HCT116 (cell line): ENCODE results near the gene PXK. TPM values are rescaled to one million over a fixed set of nuclear protein-coding genes. Genes with fewer than 3 reads are reported as not detected.

Experiments used
- ATAC-seq: fragments of 200-7000 bp; cut with Tn5 transposase; 2 replicates; pipeline ENCODE4 v1.9.1; 2020; ENCODE audit warnings: mild to moderate bottlenecking, moderate library complexity
- BruUV-seq: library from RNA; stranded (reverse); fragments of 400-500 nt; replicated peaks from 2 replicates; lab custom pipeline; 2021; lab: Mats Ljungman, UMichigan
- CTCF ChIA-PET: fragments of 300-600 bp; sonication (Branson Sonifier 250); formaldehyde crosslinking; loops from one replicate; lab custom pipeline; 2021; ENCODE audit warnings: antibody characterized with exemption; lab: Charles Lee
- POLR2A ChIA-PET: fragments of 300-600, 350-600 bp; sonication (Branson Sonifier 250); formaldehyde crosslinking; loops from one replicate; lab custom pipeline; 2021; ENCODE audit warnings: antibody characterized with exemption; lab: Charles Lee
- RAD21 ChIA-PET, 2 experiments: fragments of 300-600 bp; sonication (Branson Sonifier 250); formaldehyde crosslinking; loops; one replicate each; lab custom pipeline; 2023; ENCODE audit warnings: low total read pairs in 2 of 2; ENCODE audit not compliant: uncharacterized antibody in 2 of 2, unreplicated experiment in 2 of 2, low non-redundant PET in 1 of 2; lab: Charles Lee
- DNase-seq: peaks from one replicate; pipeline ENCODE4 v3.0.0-alpha.2; 2010; ENCODE audit warnings: low read depth, low spot score
- H2AFZ ChIP-seq: fragments of 200-600 bp; shearing (Covaris generic), sonication (generic); 2 replicates; pipeline ENCODE4 v1.6.1; 2017; ENCODE audit warnings: low read depth, mixed run types, mixed read lengths, antibody characterized with exemption, low read length; ENCODE audit not compliant: poor library complexity, severe bottlenecking
- H3K27ac ChIP-seq: 2 replicates; pipeline ENCODE4 v1.5.1; 2012; ENCODE audit warnings: low read depth, low read length
- H3K27me3 ChIP-seq: fragments of 200-600 bp; sonication (generic); 2 replicates; pipeline ENCODE4 v1.6.1; 2016; ENCODE audit warnings: mixed run types, low read length, mixed read lengths; ENCODE audit not compliant: insufficient read depth
- H3K36me3 ChIP-seq, 2 experiments: fragments of 200-500 bp in 1 of 2; fragments of 200-600 bp in 1 of 2; sonication (Bioruptor generic) in 1 of 2; sonication (generic) in 1 of 2; 2 replicates each; pipeline versions ENCODE4 v1.5.1 to v1.6.1; 2014 to 2016; ENCODE audit warnings: low read length in 2 of 2, inconsistent platforms in 1 of 2, mixed read lengths in 1 of 2, mixed run types in 1 of 2; ENCODE audit not compliant: insufficient read depth in 2 of 2, control insufficient read depth in 1 of 2
- H3K4me1 ChIP-seq, 2 experiments: fragments of 200-600 bp in 1 of 2; sonication (generic) in 1 of 2; 2 replicates each; pipeline versions ENCODE4 v1.5.1 to v1.6.1; 2012 to 2017; ENCODE audit warnings: low read length in 2 of 2, inconsistent platforms in 1 of 2, mild to moderate bottlenecking in 1 of 2, mixed read lengths in 1 of 2, mixed run types in 1 of 2, moderate library complexity in 1 of 2; ENCODE audit not compliant: insufficient read depth in 2 of 2, control insufficient read depth in 1 of 2
- H3K4me2 ChIP-seq: fragments of 200-600 bp; sonication (generic); 2 replicates; pipeline ENCODE4 v1.6.1; 2017; ENCODE audit warnings: mixed run types, low read length, mixed read lengths
- H3K4me3 ChIP-seq, 2 experiments: fragments of 200-600 bp in 1 of 2; sonication (generic) in 1 of 2; replicated peaks in 1 of 2; 2 replicates each; pipeline ENCODE4 v1.5.1; 2011 to 2016; ENCODE audit warnings: low read length in 2 of 2, control low read depth in 1 of 2, low read depth in 1 of 2, mild to moderate bottlenecking in 1 of 2, mixed read lengths in 1 of 2, mixed run types in 1 of 2
- H3K79me2 ChIP-seq: fragments of 200-600 bp; sonication (generic); 2 replicates; pipeline ENCODE4 v1.6.1; 2017; ENCODE audit warnings: mild to moderate bottlenecking, mixed run types, low read length, moderate library complexity, mixed read lengths; ENCODE audit not compliant: insufficient read depth
- H3K9ac ChIP-seq: fragments of 200-600 bp; sonication (generic); 2 replicates; pipeline ENCODE4 v1.6.1; 2016; ENCODE audit warnings: low read length, mixed read lengths
- H3K9me2 ChIP-seq: fragments of 200-600 bp; sonication (generic), shearing (Covaris generic); 2 replicates; pipeline ENCODE4 v1.6.1; 2017; ENCODE audit warnings: mixed run types, mild to moderate bottlenecking, moderate library complexity; ENCODE audit not compliant: insufficient read depth
- H3K9me3 ChIP-seq, 2 experiments: fragments of 200-500 bp in 1 of 2; fragments of 200-600 bp in 1 of 2; sonication (Bioruptor generic) in 1 of 2; sonication (generic) in 1 of 2; 2 replicates each; pipeline ENCODE4 v1.6.1; 2014 to 2017; ENCODE audit warnings: low read length in 2 of 2, mixed read lengths in 2 of 2, inconsistent platforms in 1 of 2, low read depth in 1 of 2, mild to moderate bottlenecking in 1 of 2, mixed run types in 1 of 2, moderate library complexity in 1 of 2; ENCODE audit not compliant: control insufficient read depth in 1 of 2, insufficient read depth in 1 of 2
- H4K20me1 ChIP-seq: fragments of 200-600 bp; sonication (generic), shearing (Covaris generic); 2 replicates; pipeline ENCODE4 v1.6.1; 2017; ENCODE audit warnings: mixed run types, mild to moderate bottlenecking, moderate library complexity; ENCODE audit not compliant: insufficient read depth
- ATF3 ChIP-seq: IDR thresholded peaks from 2 replicates; pipeline ENCODE4 v1.6.1; 2012
- CBX3 ChIP-seq: IDR thresholded peaks from 2 replicates; pipeline ENCODE4 v1.6.1; 2012; ENCODE audit warnings: low read depth
- CEBPB ChIP-seq: IDR thresholded peaks from 2 replicates; pipeline ENCODE4 v1.6.1; 2012; ENCODE audit warnings: low read depth
- CTCF ChIP-seq, 3 experiments: fragments of 200-600 bp in 1 of 3; sonication (generic) in 1 of 3; IDR thresholded peaks in 2 of 3; conservative IDR thresholded peaks in 1 of 3; 2 replicates each; pipeline ENCODE4 v1.5.1; 2012 to 2017; ENCODE audit warnings: low read depth in 2 of 3, low read length in 2 of 3, antibody characterized with exemption in 1 of 3, borderline replicate concordance in 1 of 3, control low read depth in 1 of 3, mild to moderate bottlenecking in 1 of 3, mixed read lengths in 1 of 3, mixed run types in 1 of 3, moderate library complexity in 1 of 3; ENCODE audit not compliant: insufficient read depth in 1 of 3
- EZH2 ChIP-seq: fragments of 200-600 bp; sonication (generic); IDR thresholded peaks from 2 replicates; pipeline ENCODE4 v1.6.1; 2017; ENCODE audit warnings: antibody characterized with exemption, mixed run types
- EZH2phosphoT487 ChIP-seq: fragments of 200-600 bp; IDR thresholded peaks from 2 replicates; pipeline ENCODE4 v1.6.1; 2018; ENCODE audit warnings: antibody characterized with exemption, borderline replicate concordance
- FOSL1 ChIP-seq: IDR thresholded peaks from 2 replicates; pipeline ENCODE4 v1.6.1; 2012; ENCODE audit warnings: low read depth
- JUND ChIP-seq: IDR thresholded peaks from 2 replicates; pipeline ENCODE4 v1.6.1; 2012
- MAX ChIP-seq: IDR thresholded peaks from 2 replicates; pipeline ENCODE4 v1.6.1; 2012
- POLR2A ChIP-seq: IDR thresholded peaks from 2 replicates; pipeline ENCODE4 v1.7.0; 2011; ENCODE audit warnings: borderline replicate concordance; ENCODE audit not compliant: insufficient read depth, insufficient read length; ENCODE audit errors: extremely low read depth
- RAD21 ChIP-seq: IDR thresholded peaks from 2 replicates; pipeline ENCODE4 v1.6.1; 2012; ENCODE audit warnings: low read depth, mild to moderate bottlenecking
- SIN3A ChIP-seq: IDR thresholded peaks from 2 replicates; pipeline ENCODE4 v1.6.1; 2012; ENCODE audit warnings: low read depth
- SP1 ChIP-seq: IDR thresholded peaks from 2 replicates; pipeline ENCODE4 v1.6.1; 2012; ENCODE audit warnings: low read depth
- SRF ChIP-seq: IDR thresholded peaks from 2 replicates; pipeline ENCODE4 v1.6.1; 2012; ENCODE audit warnings: low read depth
- TCF7L2 ChIP-seq: IDR thresholded peaks from 2 replicates; pipeline ENCODE4 v1.7.0; 2011; ENCODE audit warnings: borderline replicate concordance, inconsistent platforms; ENCODE audit not compliant: insufficient read depth, insufficient read length; ENCODE audit errors: extremely low read depth
- YY1 ChIP-seq: IDR thresholded peaks from 2 replicates; pipeline ENCODE4 v1.6.1; 2011; ENCODE audit warnings: low read length, low read depth, moderate library complexity, mild to moderate bottlenecking; ENCODE audit not compliant: insufficient replicate concordance; ENCODE audit errors: extremely low read depth
- ZBTB33 ChIP-seq: IDR thresholded peaks from 2 replicates; pipeline ENCODE4 v1.6.1; 2011; ENCODE audit warnings: mild to moderate bottlenecking, low read length, moderate library complexity; ENCODE audit not compliant: insufficient replicate concordance; ENCODE audit errors: extremely low read depth
- ZFX ChIP-seq: fragments of 450-650 bp; IDR thresholded peaks from 2 replicates; pipeline ENCODE4 v1.6.1; 2017
- intact Hi-C: fragments of 100-400 bp; cut with micrococcal nuclease; formaldehyde crosslinking; loops from 2 replicates; pipeline ENCODE4 v1.10.0; 2022
- total RNA-seq: library from RNA; stranded (reverse); gene quantifications from one replicate; pipeline ENCODE4 v1.2.1, GENCODE V29; 2021; ENCODE audit not compliant: unreplicated experiment

Gene PXK
- total RNA-seq, 1 experiment from 2014 or later = 10.2 TPM

- no peak for TF ChIP-seq YY1
These were observed 77.0 kb downstream of the PXK start (continued) for GRCh38 chr3:58409663-58410062.

- no peak for DNase-seq
- Histone ChIP-seq H3K9me2 (no peaks in the 10 kb centered on the region), H3K27ac (no peak overlapping the region), H3K36me3 (0 out of 4 replicates have a peak, but pooled peaks cover 0 to 2% of the 10 kb centered on the region in 2 experiments), H3K4me2 (no peak overlapping the region), H3K27me3 (no peaks in the 10 kb centered on the region), H3K4me3 (no peak overlapping the region), H3K9ac (no peak overlapping the region), H4K20me1 (no peaks in the 10 kb centered on the region), H3K9me3 (no peaks in the 10 kb centered on the region), H3K4me1 (peaks cover 2 to 3% of the 10 kb centered on the region in 2 experiments; a peak in 3 of 4 replicates), H3K79me2 (no peaks in the 10 kb centered on the region), H2AFZ (no peak overlapping the region)
- ChIA-PET CTCF (no interaction called here), POLR2A (no interaction called here), RAD21 (no interaction called here)
- ATAC-seq = no peak
- no TSS peak for BruUV-seq
- intact Hi-C loops = loop anchor here (5.0 kb wide), 1 partner anchor 104 kb away; the partner anchor contains the start of genes HTD2 and RPP14
- TF ChIP-seq SRF = no peak
- no peak for TF ChIP-seq RAD21
- TF ChIP-seq SIN3A = no peak
- TF ChIP-seq POLR2A = no peak
- no peak for TF ChIP-seq ATF3
- TF ChIP-seq CBX3 = no peak
- no peak for TF ChIP-seq SP1
- no peak for TF ChIP-seq JUND
- TF ChIP-seq ZFX = no peak
- no peak for TF ChIP-seq MAX
- TF ChIP-seq TCF7L2 = no peak
- TF ChIP-seq CEBPB = no peak
- no peak for TF ChIP-seq CTCF (IDR thresholded peaks at IDR 0.05 in 2 of 3, conservative IDR thresholded peaks at IDR 0.05 in 1 of 3; ENCODE audit: borderline replicate concordance in 1 of 3, insufficient read depth in 1 of 3, low read depth in 2 of 3, low read length in 2 of 3)
- TF ChIP-seq EZH2phosphoT487 = no peak
- TF ChIP-seq FOSL1 = no peak
- no peak for TF ChIP-seq EZH2
- no peak for TF ChIP-seq YY1
- TF ChIP-seq ZBTB33 = no peak
These were observed 78.3 kb downstream of the PXK start for GRCh38 chr3:58411036-58411435.
